H9 (cell line): ENCODE measurements around the gene ATAD2B. TPM values are rescaled to one million over a fixed set of nuclear protein-coding genes. Genes with fewer than 3 reads are reported as not detected.

ENCODE experiments used
- DNase-seq: peaks from one replicate; pipeline ENCODE4 v3.0.0-alpha.2; 2017
- H2AFZ ChIP-seq: one replicate; pipeline ENCODE4 v1.6.1; 2013; ENCODE audit warnings: mild to moderate bottlenecking, low read length, control low read depth, moderate library complexity
- H2AK5ac ChIP-seq: 2 replicates; pipeline ENCODE4 v1.6.1; 2013; ENCODE audit warnings: low read length, control low read depth, mixed read lengths; ENCODE audit not compliant: insufficient read length
- H2BK120ac ChIP-seq: one replicate; pipeline ENCODE4 v1.6.1; 2013; ENCODE audit warnings: low read depth, mild to moderate bottlenecking, low read length, control low read depth, inconsistent platforms; ENCODE audit not compliant: poor library complexity, severe bottlenecking
- H2BK12ac ChIP-seq: 2 replicates; pipeline ENCODE4 v1.6.1; 2013; ENCODE audit warnings: low read length, control low read depth, mixed read lengths, low read depth; ENCODE audit not compliant: insufficient read length
- H2BK15ac ChIP-seq: 2 replicates; pipeline ENCODE4 v1.6.1; 2013; ENCODE audit warnings: low read depth, low read length, control low read depth
- H2BK20ac ChIP-seq: one replicate; pipeline ENCODE4 v1.6.1; 2013; ENCODE audit warnings: low read depth, mild to moderate bottlenecking, low read length, control low read depth, inconsistent platforms; ENCODE audit not compliant: poor library complexity, severe bottlenecking
- H2BK5ac ChIP-seq: 2 replicates; pipeline ENCODE4 v1.6.1; 2013; ENCODE audit warnings: low read length, control low read depth, mixed read lengths; ENCODE audit not compliant: insufficient read length
- H3K14ac ChIP-seq: 2 replicates; pipeline ENCODE4 v1.6.1; 2013; ENCODE audit warnings: low read length, control low read depth; ENCODE audit not compliant: insufficient read depth
- H3K18ac ChIP-seq: 2 replicates; pipeline ENCODE4 v1.6.1; 2013; ENCODE audit warnings: low read depth, mild to moderate bottlenecking, mixed read lengths, low read length, control low read depth; ENCODE audit not compliant: insufficient read length
- H3K23ac ChIP-seq: 2 replicates; pipeline ENCODE4 v1.6.1; 2013; ENCODE audit warnings: low read length, control low read depth, mixed read lengths, low read depth; ENCODE audit not compliant: insufficient read length
- H3K23me2 ChIP-seq: 2 replicates; pipeline ENCODE4 v1.6.1; 2013; ENCODE audit warnings: low read depth, mild to moderate bottlenecking, mixed read lengths, low read length, control low read depth; ENCODE audit not compliant: insufficient read length, poor library complexity, severe bottlenecking
- H3K27ac ChIP-seq: 2 replicates; pipeline ENCODE4 v1.5.1; 2013; ENCODE audit warnings: low read length, control low read depth, mixed read lengths, low read depth; ENCODE audit not compliant: insufficient read length
- H3K27me3 ChIP-seq: 2 replicates; pipeline ENCODE4 v1.6.1; 2013; ENCODE audit warnings: low read length, control low read depth, inconsistent platforms; ENCODE audit not compliant: insufficient read depth
- H3K4ac ChIP-seq: 2 replicates; pipeline ENCODE4 v1.6.1; 2013; ENCODE audit warnings: low read depth, mild to moderate bottlenecking, control low read depth, inconsistent platforms, low read length, moderate library complexity
- H3K4me1 ChIP-seq: 2 replicates; pipeline ENCODE4 v1.6.1; 2013; ENCODE audit warnings: low read length, control low read depth, inconsistent platforms; ENCODE audit not compliant: insufficient read depth
- H3K4me2 ChIP-seq: 2 replicates; pipeline ENCODE4 v1.6.1; 2013; ENCODE audit warnings: low read length, control low read depth, mixed read lengths; ENCODE audit not compliant: insufficient read length, insufficient read depth
- H3K56ac ChIP-seq: 2 replicates; pipeline ENCODE4 v1.6.1; 2013; ENCODE audit warnings: low read depth, mild to moderate bottlenecking, mixed read lengths, low read length, control low read depth; ENCODE audit not compliant: insufficient read length
- H3K79me1 ChIP-seq: 2 replicates; pipeline ENCODE4 v1.6.1; 2013; ENCODE audit warnings: low read depth, mild to moderate bottlenecking, moderate library complexity, low read length, control low read depth, inconsistent platforms; ENCODE audit not compliant: insufficient read depth, poor library complexity, severe bottlenecking
- H3K79me2 ChIP-seq: 2 replicates; pipeline ENCODE4 v1.6.1; 2013; ENCODE audit warnings: low read length, control low read depth, inconsistent platforms; ENCODE audit not compliant: insufficient read depth
- H3K9ac ChIP-seq: 2 replicates; pipeline ENCODE4 v1.6.1; 2013; ENCODE audit warnings: low read length, control low read depth, mixed read lengths; ENCODE audit not compliant: insufficient read length; ENCODE audit errors: extremely low read depth
- H3K9me3 ChIP-seq: one replicate; pipeline ENCODE4 v1.6.1; 2013; ENCODE audit warnings: low read depth, low read length, inconsistent platforms; ENCODE audit not compliant: control insufficient read depth
- H3T11ph ChIP-seq: one replicate; pipeline ENCODE4 v1.6.1; 2013; ENCODE audit warnings: mild to moderate bottlenecking, low read length, control low read depth, inconsistent platforms
- H4K20me1 ChIP-seq: one replicate; pipeline ENCODE4 v1.6.1; 2013; ENCODE audit not compliant: control insufficient read depth, insufficient read length, insufficient read depth
- H4K5ac ChIP-seq: 2 replicates; pipeline ENCODE4 v1.6.1; 2013; ENCODE audit warnings: low read depth, mild to moderate bottlenecking, mixed read lengths, low read length, control low read depth; ENCODE audit not compliant: insufficient read length
- H4K8ac ChIP-seq: replicated peaks from 2 replicates; pipeline ENCODE4 v1.6.1; 2013; ENCODE audit warnings: low read length, control low read depth, mixed read lengths, low read depth; ENCODE audit not compliant: insufficient read length
- H4K91ac ChIP-seq: 2 replicates; pipeline ENCODE4 v1.6.1; 2013; ENCODE audit warnings: low read depth, mild to moderate bottlenecking, moderate library complexity, mixed read lengths, low read length, control low read depth; ENCODE audit not compliant: insufficient read length
- H3K27ac Mint-ChIP-seq, 3 experiments: 2 replicates in 2 of 3; 3 replicates in 1 of 3; pipeline ENCODE4 v1.8.0; 2020 to 2021; ENCODE audit warnings: mixed read lengths in 3 of 3, mild to moderate bottlenecking in 1 of 3, moderate library complexity in 1 of 3
- H3K27me3 Mint-ChIP-seq: 2 replicates; pipeline ENCODE4 v1.8.0; 2021; ENCODE audit warnings: low read depth, mild to moderate bottlenecking, moderate library complexity, mixed read lengths
- H3K36me3 Mint-ChIP-seq, 3 experiments: 2 replicates in 2 of 3; 3 replicates in 1 of 3; pipeline ENCODE4 v1.8.0; 2020 to 2021; ENCODE audit warnings: low read depth in 3 of 3, mixed read lengths in 3 of 3; ENCODE audit not compliant: insufficient read depth in 1 of 3
- H3K4me1 Mint-ChIP-seq, 2 experiments: 2 replicates each; pipeline ENCODE4 v1.8.0; 2020; ENCODE audit warnings: mixed read lengths in 2 of 2
- H3K4me3 Mint-ChIP-seq, 2 experiments: 2 replicates in 1 of 2; 3 replicates in 1 of 2; pipeline ENCODE4 v1.8.0; 2020 to 2021; ENCODE audit warnings: mild to moderate bottlenecking in 2 of 2, mixed read lengths in 2 of 2, moderate library complexity in 1 of 2
- H3K9me3 Mint-ChIP-seq, 2 experiments: 2 replicates in 1 of 2; 3 replicates in 1 of 2; pipeline ENCODE4 v1.8.0; 2020; ENCODE audit warnings: mild to moderate bottlenecking in 2 of 2, mixed read lengths in 2 of 2, moderate library complexity in 1 of 2
- WGBS: extraction: QIAGEN DNeasy Blood & Tissue Kit; methylation state at CpG from one replicate; pipeline ENCODE4 v1.1.7; 2013; ENCODE audit warnings: missing lambda C conversion rate, low lambda C conversion rate, mixed read lengths; ENCODE audit not compliant: insufficient read length; ENCODE audit errors: extremely low coverage; 5-methylcytosine and 5-hydroxymethylcytosine counted together
- total RNA-seq: library from RNA; stranded (reverse); gene quantifications from 2 replicates; pipeline ENCODE4 v1.2.1, GENCODE V29; 2021
- TF ChIP-seq, protein P1 (sequence below): fragments of 200-600 bp; sonication (generic); conservative IDR thresholded peaks from 3 replicates; pipeline ENCODE4 v1.8.0; 2021; ENCODE audit warnings: antibody characterized with exemption, mild to moderate bottlenecking

The ATAD2B gene
- total RNA-seq, 1 experiment from 2014 or later, result 21.4 TPM

DNA sequence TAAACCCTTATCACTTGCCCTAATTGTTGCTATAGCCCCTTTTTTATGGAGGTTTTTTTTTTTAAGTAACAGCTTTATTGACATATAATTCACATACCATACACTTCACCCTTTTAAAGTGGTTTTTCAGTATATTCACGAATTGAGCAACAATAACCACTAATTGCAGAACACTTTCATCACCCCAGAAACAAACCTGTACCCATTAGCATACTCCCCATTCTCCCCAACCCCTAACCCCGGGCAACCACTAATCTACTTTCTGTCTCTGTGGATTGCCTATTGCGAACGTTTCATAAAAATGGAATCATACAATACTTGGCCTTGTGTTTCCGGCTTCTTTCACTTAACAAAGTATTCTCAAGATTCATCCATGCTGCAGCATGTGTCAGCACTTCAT is 213.6 kb downstream of the ATAD2B start:
- no peak for DNase-seq
- Mint-ChIP-seq H3K9me3 (no peaks in the 10 kb centered on the region), H3K4me1 (peaks cover 20 to 29% of the 10 kb centered on the region in 2 experiments), H3K36me3 (peaks cover 0 to 2% (median 0%) of the 10 kb centered on the region in 3 experiments; a peak in 1 of 7 replicates), H3K4me3 (no peak overlapping the region), H3K27ac (no peak overlapping the region; a peak in 1 of 7 replicates), H3K27me3 (no peaks in the 10 kb centered on the region)
- H3K9ac ChIP-seq, result no peak overlapping the region
- H2BK15ac ChIP-seq, result no peak overlapping the region
- H4K5ac ChIP-seq, result no peak overlapping the region
- H2BK120ac ChIP-seq, result no peak overlapping the region
- no peak overlapping the region for H3K23ac ChIP-seq
- TF ChIP-seq, protein P1, sequence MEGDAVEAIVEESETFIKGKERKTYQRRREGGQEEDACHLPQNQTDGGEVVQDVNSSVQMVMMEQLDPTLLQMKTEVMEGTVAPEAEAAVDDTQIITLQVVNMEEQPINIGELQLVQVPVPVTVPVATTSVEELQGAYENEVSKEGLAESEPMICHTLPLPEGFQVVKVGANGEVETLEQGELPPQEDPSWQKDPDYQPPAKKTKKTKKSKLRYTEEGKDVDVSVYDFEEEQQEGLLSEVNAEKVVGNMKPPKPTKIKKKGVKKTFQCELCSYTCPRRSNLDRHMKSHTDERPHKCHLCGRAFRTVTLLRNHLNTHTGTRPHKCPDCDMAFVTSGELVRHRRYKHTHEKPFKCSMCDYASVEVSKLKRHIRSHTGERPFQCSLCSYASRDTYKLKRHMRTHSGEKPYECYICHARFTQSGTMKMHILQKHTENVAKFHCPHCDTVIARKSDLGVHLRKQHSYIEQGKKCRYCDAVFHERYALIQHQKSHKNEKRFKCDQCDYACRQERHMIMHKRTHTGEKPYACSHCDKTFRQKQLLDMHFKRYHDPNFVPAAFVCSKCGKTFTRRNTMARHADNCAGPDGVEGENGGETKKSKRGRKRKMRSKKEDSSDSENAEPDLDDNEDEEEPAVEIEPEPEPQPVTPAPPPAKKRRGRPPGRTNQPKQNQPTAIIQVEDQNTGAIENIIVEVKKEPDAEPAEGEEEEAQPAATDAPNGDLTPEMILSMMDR, result no peak
- H2BK20ac ChIP-seq, result no peak overlapping the region
- H3K14ac ChIP-seq, result no peak overlapping the region
- H3K9me3 ChIP-seq, result no peaks in the 10 kb centered on the region
- H2BK12ac ChIP-seq, result no peak overlapping the region
- no peaks in the 10 kb centered on the region for H3K79me1 ChIP-seq
- no peak overlapping the region for H3K56ac ChIP-seq
- H4K20me1 ChIP-seq, result no peaks in the 10 kb centered on the region
- H3K18ac ChIP-seq, result no peak overlapping the region
- WGBS, result no CpG with 5 or more reads among the region's 5 CpGs
- no peak overlapping the region for H2AFZ ChIP-seq
- H3K79me2 ChIP-seq, result no peaks in the 10 kb centered on the region
- H2AK5ac ChIP-seq, result no peak overlapping the region
- H4K91ac ChIP-seq, result no peak overlapping the region
- H3K23me2 ChIP-seq, result no peaks in the 10 kb centered on the region
- H2BK5ac ChIP-seq, result no peak overlapping the region
- no peak overlapping the region for H3T11ph ChIP-seq
- no peak overlapping the region for H3K4me2 ChIP-seq
- no peak overlapping the region for H3K27ac ChIP-seq
- H3K27me3 ChIP-seq, result no peaks in the 10 kb centered on the region
- H3K4me1 ChIP-seq, result peaks cover 6% of the 10 kb centered on the region
- H4K8ac ChIP-seq, result no peak overlapping the region
- no peak overlapping the region for H3K4ac ChIP-seq
